H1 (cell line): ENCODE results near the gene MYH16. TPM values are rescaled to one million over a fixed set of nuclear protein-coding genes. Genes with fewer than 3 reads are reported as not detected.

Source experiments
- CTCF ChIA-PET: fragments of 300-600 bp; sonication (Branson Sonifier 250); formaldehyde crosslinking; loops from one replicate; lab custom pipeline; 2021; ENCODE audit not compliant: partially characterized antibody; lab: Charles Lee
- POLR2A ChIA-PET: fragments of 300-600 bp; sonication (Branson Sonifier 250); formaldehyde crosslinking; loops from one replicate; lab custom pipeline; 2021; ENCODE audit warnings: inconsistent platforms; ENCODE audit not compliant: partially characterized antibody; lab: Charles Lee
- DNase-seq, 2 experiments: peaks; one replicate each; pipeline versions ENCODE4 v3.0.0 to v3.0.0-alpha.2; 2010 to 2022; ENCODE audit warnings: low spot score in 2 of 2, low read depth in 1 of 2, mixed read lengths in 1 of 2
- FAIRE-seq: peaks from 2 replicates; lab custom pipeline; 2011; peaks lifted over from hg19 to GRCh38; lab: Jason Lieb, UNC
- H2AFZ ChIP-seq: 2 replicates; pipeline ENCODE4 v1.8.1; 2012; ENCODE audit warnings: low read length, inconsistent platforms
- H2AK5ac ChIP-seq: 2 replicates; pipeline ENCODE4 v1.6.1; 2013; ENCODE audit warnings: low read depth, low read length
- H2BK120ac ChIP-seq: replicated peaks from 2 replicates; pipeline ENCODE3; 2013; ENCODE audit warnings: low read depth, low read length, inconsistent platforms
- H2BK12ac ChIP-seq: 2 replicates; pipeline ENCODE4 v1.6.1; 2013; ENCODE audit warnings: low read depth, low read length
- H2BK15ac ChIP-seq: 2 replicates; pipeline ENCODE4 v1.6.1; 2013; ENCODE audit warnings: low read length
- H2BK20ac ChIP-seq: 2 replicates; pipeline ENCODE4 v1.6.1; 2013; ENCODE audit warnings: low read length
- H2BK5ac ChIP-seq: 2 replicates; pipeline ENCODE4 v1.6.1; 2013; ENCODE audit warnings: low read depth, low read length
- H3K14ac ChIP-seq: 2 replicates; pipeline ENCODE4 v1.6.1; 2013; ENCODE audit warnings: inconsistent platforms; ENCODE audit not compliant: insufficient read length
- H3K18ac ChIP-seq: 2 replicates; pipeline ENCODE4 v1.6.1; 2013; ENCODE audit warnings: low read length; ENCODE audit errors: extremely low read depth
- H3K23ac ChIP-seq: 2 replicates; pipeline ENCODE4 v1.6.1; 2013; ENCODE audit warnings: inconsistent platforms; ENCODE audit not compliant: insufficient read length
- H3K23me2 ChIP-seq: 2 replicates; pipeline ENCODE4 v1.6.1; 2013; ENCODE audit warnings: low read depth, low read length
- H3K27ac ChIP-seq: 2 replicates; pipeline ENCODE4 v1.6.1; 2011; ENCODE audit warnings: low read depth, low read length, inconsistent platforms
- H3K27me3 ChIP-seq, 4 experiments: replicated peaks in 1 of 4; 1 replicate in 1 of 4; 2 replicates in 3 of 4; pipeline versions ENCODE4 v1.6.1 to v1.8.1; 2011 to 2013; ENCODE audit warnings: low read length in 3 of 4, mild to moderate bottlenecking in 3 of 4, inconsistent platforms in 2 of 4, mixed read lengths in 2 of 4, moderate library complexity in 1 of 4; ENCODE audit not compliant: control insufficient read depth in 3 of 4, insufficient read depth in 3 of 4; ENCODE audit errors: extremely low read depth in 1 of 4
- H3K36me3 ChIP-seq, 4 experiments: 2 replicates each; pipeline versions ENCODE4 v1.6.1 to v1.8.1; 2011 to 2013; ENCODE audit warnings: mild to moderate bottlenecking in 4 of 4, low read length in 3 of 4, moderate library complexity in 2 of 4, control low read depth in 1 of 4, inconsistent platforms in 1 of 4; ENCODE audit not compliant: insufficient read depth in 4 of 4, control insufficient read depth in 2 of 4
- H3K4ac ChIP-seq: replicated peaks from 2 replicates; pipeline ENCODE3; 2013; ENCODE audit warnings: low read length, low read depth, mixed read lengths, inconsistent platforms; ENCODE audit not compliant: insufficient read length
- H3K4me1 ChIP-seq, 4 experiments: replicated peaks in 1 of 4; 1 replicate in 1 of 4; 2 replicates in 3 of 4; pipeline versions ENCODE4 v1.6.1 to v1.8.1; 2011 to 2013; ENCODE audit warnings: low read length in 3 of 4, inconsistent platforms in 2 of 4, mixed read lengths in 1 of 4; ENCODE audit not compliant: insufficient read depth in 4 of 4, control insufficient read depth in 3 of 4
- H3K4me2 ChIP-seq, 2 experiments: 2 replicates each; pipeline versions ENCODE4 v1.6.1 to v1.8.1; 2011 to 2013; ENCODE audit warnings: low read depth in 2 of 2, low read length in 2 of 2, control low read depth in 1 of 2, inconsistent platforms in 1 of 2, mild to moderate bottlenecking in 1 of 2; ENCODE audit not compliant: insufficient read depth in 1 of 2
- H3K4me3 ChIP-seq, 4 experiments: fragments of 200-600, 300-600 bp in 1 of 4; sonication (generic), shearing (Covaris generic), sonication (Bioruptor Twin) in 1 of 4; 2 replicates each; pipeline versions ENCODE4 v1.5.1 to v1.8.1; 2011 to 2016; ENCODE audit warnings: low read length in 4 of 4, low read depth in 3 of 4, control low read depth in 2 of 4, inconsistent platforms in 2 of 4, mild to moderate bottlenecking in 2 of 4, mixed read lengths in 1 of 4, moderate library complexity in 1 of 4; ENCODE audit not compliant: insufficient read depth in 2 of 4; ENCODE audit errors: extremely low read depth in 1 of 4
- H3K56ac ChIP-seq: replicated peaks from 2 replicates; pipeline ENCODE3; 2013; ENCODE audit warnings: low read depth, mild to moderate bottlenecking, mixed read lengths, low read length, inconsistent platforms; ENCODE audit not compliant: insufficient read length
- H3K79me1 ChIP-seq: 2 replicates; pipeline ENCODE4 v1.6.1; 2013; ENCODE audit warnings: low read depth, low read length, control low read depth
- H3K79me2 ChIP-seq, 2 experiments: 2 replicates each; pipeline versions ENCODE4 v1.6.1 to v1.8.1; 2012 to 2013; ENCODE audit warnings: low read length in 2 of 2, mild to moderate bottlenecking in 2 of 2, inconsistent platforms in 1 of 2; ENCODE audit not compliant: insufficient read depth in 2 of 2, control insufficient read depth in 1 of 2
- H3K9ac ChIP-seq, 4 experiments: replicated peaks in 1 of 4; 1 replicate in 1 of 4; 2 replicates in 3 of 4; pipeline versions ENCODE4 v1.6.1 to v1.8.1; 2011 to 2013; ENCODE audit warnings: low read depth in 3 of 4, low read length in 3 of 4, control low read depth in 2 of 4, mild to moderate bottlenecking in 2 of 4, moderate library complexity in 2 of 4, inconsistent platforms in 1 of 4; ENCODE audit errors: extremely low read depth in 1 of 4
- H3K9me3 ChIP-seq, 2 experiments: 2 replicates each; pipeline versions ENCODE4 v1.6.1 to v1.8.1; 2012 to 2013; ENCODE audit warnings: mild to moderate bottlenecking in 2 of 2, moderate library complexity in 2 of 2, control low read depth in 1 of 2, inconsistent platforms in 1 of 2, low read depth in 1 of 2, low read length in 1 of 2, mixed read lengths in 1 of 2; ENCODE audit not compliant: insufficient read depth in 2 of 2
- H4K20me1 ChIP-seq, 2 experiments: replicated peaks in 1 of 2; 2 replicates each; pipeline versions ENCODE3 to v1.8.1; 2011 to 2013; ENCODE audit warnings: inconsistent platforms in 2 of 2, low read length in 2 of 2, mild to moderate bottlenecking in 1 of 2; ENCODE audit not compliant: insufficient read depth in 2 of 2, control insufficient read depth in 1 of 2
- H4K5ac ChIP-seq: 2 replicates; pipeline ENCODE4 v1.6.1; 2013; ENCODE audit warnings: low read length, low read depth, mixed read lengths, inconsistent platforms; ENCODE audit not compliant: insufficient read length
- H4K8ac ChIP-seq: 2 replicates; pipeline ENCODE4 v1.8.0; 2013; ENCODE audit warnings: mild to moderate bottlenecking, moderate library complexity, low read length, inconsistent platforms; ENCODE audit not compliant: insufficient read depth; ENCODE audit errors: extremely low read depth
- H4K91ac ChIP-seq: replicated peaks from 2 replicates; pipeline ENCODE3; 2013; ENCODE audit warnings: low read length, mixed read lengths, inconsistent platforms; ENCODE audit not compliant: insufficient read length
- BACH1 ChIP-seq: IDR thresholded peaks from 2 replicates; pipeline ENCODE4 v1.6.1; 2012; ENCODE audit warnings: low read length, improper control_type of control experiment
- RFX5 ChIP-seq: IDR thresholded peaks from 2 replicates; pipeline ENCODE4 v1.6.1; 2011; ENCODE audit warnings: low read depth, low read length, improper control_type of control experiment, borderline replicate concordance
- RNF2 ChIP-seq: fragments of 200-900, 300-1000 bp; sonication (generic); IDR thresholded peaks from 2 replicates; pipeline ENCODE4 v1.7.1; 2016; ENCODE audit warnings: borderline replicate concordance, low read depth, mild to moderate bottlenecking, antibody characterized with exemption, low read length; ENCODE audit not compliant: poor library complexity, severe bottlenecking; ENCODE audit errors: missing control alignments
- SIRT6 ChIP-seq: IDR thresholded peaks from one replicate; pipeline ENCODE4 v1.7.1; 2012; ENCODE audit warnings: low read length, inconsistent platforms
- WGBS, 2 experiments: shearing (Covaris generic) in 1 of 2; methylation state at CpG; one replicate each; pipeline versions ENCODE4 v1.1.6 to v1.1.7; 2013 to 2015; ENCODE audit warnings: low lambda C conversion rate in 2 of 2, mixed read lengths in 2 of 2, inconsistent platforms in 1 of 2, low coverage in 1 of 2, missing lambda C conversion rate in 1 of 2; ENCODE audit not compliant: insufficient replicate concordance in 2 of 2, insufficient coverage in 1 of 2, insufficient read length in 1 of 2; ENCODE audit errors: extremely low coverage in 1 of 2, missing lambda C conversion rate in 1 of 2; 5-methylcytosine and 5-hydroxymethylcytosine counted together
- polyA plus RNA-seq, 7 experiments: library from polyadenylated mRNA; depleted of rRNA in 3 of 7; stranded (reverse) in 5 of 7; unstranded in 2 of 7; fragments of >200 nt in 5 of 7; fragments of 200-250 nt in 2 of 7; gene quantifications; 1 replicate in 5 of 7; 2 replicates in 1 of 7; 4 replicates in 1 of 7; pipeline versions ENCODE4 v1.2.1 to v1.2.3, GENCODE V29; 2011 to 2013; ENCODE audit warnings: missing spikeins in 2 of 7, mixed read lengths in 2 of 7
- total RNA-seq: library from RNA; stranded (reverse); fragmentation: NEBNext Ultra II Directional; extraction: Animal tissue kit (Norgen Biotek cat#: 25700); gene quantifications from 2 replicates; pipeline ENCODE4 v1.2.1, GENCODE V29; 2021

Gene MYH16
- total and polyA plus RNA-seq, 2 of the 8 experiments (the other 6 are each of a cell fraction or from before 2014, with no cell fraction given), result not detected

- Histone ChIP-seq H2BK15ac (no peak overlapping the region), H4K91ac (no peak overlapping the region), H3K4me3 (no peak overlapping the region), H3K79me2 (no peaks in the 10 kb centered on the region), H3K27ac (no peak overlapping the region), H4K5ac (no peak overlapping the region), H3K56ac (no peak overlapping the region), H2BK120ac (no peak overlapping the region), H3K9me3 (no peaks in the 10 kb centered on the region), H2BK5ac (no peak overlapping the region), H4K8ac (peak overlapping the region; percentile 25; the same call in 1 of the 2 replicates), H3K4me1 (peaks cover 0 to 4% (median 0%) of the 10 kb centered on the region in 4 experiments; a peak in 1 of 7 replicates), H3K23me2 (no peaks in the 10 kb centered on the region), H3K14ac (no peak overlapping the region), H3K18ac (no peak overlapping the region), H3K79me1 (no peaks in the 10 kb centered on the region), H3K4ac (no peak overlapping the region), H4K20me1 (no peaks in the 10 kb centered on the region), H2BK12ac (no peak overlapping the region), H3K36me3 (no peaks in the 10 kb centered on the region), H2AFZ (no peak overlapping the region), H3K4me2 (no peak overlapping the region), H2BK20ac (no peak overlapping the region), H3K27me3 (no peaks in the 10 kb centered on the region), H3K9ac (no peak overlapping the region), H2AK5ac (no peak overlapping the region), H3K23ac (no peak overlapping the region)
- no peak for DNase-seq
- WGBS, 2 experiments, result 91% methylated on average over 14 of the region's 14 CpGs; no CpG with 5 or more reads in 1 of the 2 experiments
- no peak for FAIRE-seq
- CTCF ChIA-PET, result interaction anchor here (0.6 to 2.2 kb wide), 2 partner anchors 9 to 245 kb away, joined by 3 to 5 read pairs; no protein-coding TSS in a partner anchor
- POLR2A ChIA-PET, result no interaction called here
- TF ChIP-seq RNF2 (no peak), RFX5 (no peak), BACH1 (no peak), SIRT6 (no peak)
Measured at GRCh38 chr7:99292127-99292526, 19.5 kb downstream of the MYH16 start.
